NOMO-1 treated with DMSO at 0.1 percent for 48 hours (cell line): ENCODE measurements around the gene SNCG.
"Not testable (repeated sequence)": the region's sequence is repeated elsewhere in the genome, so short reads cannot be mapped to it uniquely, and the experiment has no call there.

Source experiments
- DNase-seq: peaks from one replicate; lab custom pipeline; 2025; ENCODE audit not compliant: unreplicated experiment; lab: John Stamatoyannopoulos, UW

Gene SNCG

GRCh38 chr10:86958116-86958900, at the start of gene SNCG:
Gene SNCG (plus strand): TSS chr10:86958599. CDS start chr10:86958698, 99 bp downstream.
- DNase-seq, result no peak

- DNase-seq, result no peak
Measured at GRCh38 chr10:86914734-86915133, 43.7 kb upstream of the SNCG start.

GRCh38 chr10:86918022-86918471, 40.4 kb upstream of the SNCG start:
- no peak for DNase-seq

GRCh38 chr10:86922553-86922961, 35.8 kb upstream of the SNCG start:
- DNase-seq, result no peak

- no peak for DNase-seq
Measured at GRCh38 chr10:86929468-86930380, 28.7 kb upstream of the SNCG start.

GRCh38 chr10:86931872-86932271, 26.5 kb upstream of the SNCG start:
- DNase-seq, result no peak

- no peak for DNase-seq
Measured at GRCh38 chr10:86932674-86933073, 25.7 kb upstream of the SNCG start.

GRCh38 chr10:86934162-86934711, 24.2 kb upstream of the SNCG start:
- not testable (repeated sequence) for DNase-seq

- DNase-seq, result no peak
Measured at GRCh38 chr10:86936661-86937501, 21.5 kb upstream of the SNCG start.

- DNase-seq, result no peak
Measured at GRCh38 chr10:86937502-86938154, 20.8 kb upstream of the SNCG start.

GRCh38 chr10:86938260-86938659, 20.1 kb upstream of the SNCG start:
- DNase-seq, result no peak

GRCh38 chr10:86940076-86940475, 18.3 kb upstream of the SNCG start:
- not testable (repeated sequence) for DNase-seq

GRCh38 chr10:86940677-86941076, 17.7 kb upstream of the SNCG start:
- DNase-seq, result no peak

- DNase-seq, result no peak
Measured at GRCh38 chr10:86941426-86941825, 17.0 kb upstream of the SNCG start.

GRCh38 chr10:86941991-86942421, 16.4 kb upstream of the SNCG start:
- DNase-seq, result no peak

- no peak for DNase-seq
Measured at GRCh38 chr10:86942441-86943315, 15.7 kb upstream of the SNCG start.

- DNase-seq, result no peak
Measured at GRCh38 chr10:86943316-86944030, 14.9 kb upstream of the SNCG start.

GRCh38 chr10:86944031-86944419, 14.4 kb upstream of the SNCG start:
- no peak for DNase-seq

GRCh38 chr10:86944471-86944870, 13.9 kb upstream of the SNCG start:
- no peak for DNase-seq
